ENCODE results near the gene HDAC10.

Gene HDAC10

GRCh38 chr22:50250555-50251476 is at the start of gene HDAC10:
Gene HDAC10, minus strand, starts transcription at chr22:50251265. Its CDS starts 233 bp downstream, at chr22:50251032.
- DNase-seq: peak; percentile 89

GRCh38 chr22:50300620-50301257 is 49.7 kb upstream of the HDAC10 start:
- no peak for DNase-seq

GRCh38 chr22:50299785-50300619 is 48.9 kb upstream of the HDAC10 start:
- DNase-seq: peak; percentile 91

GRCh38 chr22:50298937-50299784 is 48.1 kb upstream of the HDAC10 start:
- DNase-seq: no peak

- no peak for DNase-seq
Measured at GRCh38 chr22:50298266-50298637, 47.2 kb upstream of the HDAC10 start.

GRCh38 chr22:50297510-50298265 is 46.6 kb upstream of the HDAC10 start:
- DNase-seq: no peak

GRCh38 chr22:50296658-50297490 is 45.8 kb upstream of the HDAC10 start:
- DNase-seq: no peak

- no peak for DNase-seq
Measured at GRCh38 chr22:50294319-50294656, 43.2 kb upstream of the HDAC10 start.

GRCh38 chr22:50293441-50294318 is 42.6 kb upstream of the HDAC10 start:
- peak; percentile 95 for DNase-seq

GRCh38 chr22:50292643-50293440 is 41.8 kb upstream of the HDAC10 start:
- no peak for DNase-seq

- DNase-seq: no peak
Measured at GRCh38 chr22:50289942-50290630, 39.0 kb upstream of the HDAC10 start.

- DNase-seq: no peak
Measured at GRCh38 chr22:50289151-50289941, 38.3 kb upstream of the HDAC10 start.

GRCh38 chr22:50287731-50288130 is 36.7 kb upstream of the HDAC10 start:
- no peak for DNase-seq

- no peak for DNase-seq
Measured at GRCh38 chr22:50286701-50287318, 35.7 kb upstream of the HDAC10 start.

- DNase-seq: no peak
Measured at GRCh38 chr22:50286275-50286674, 35.2 kb upstream of the HDAC10 start.

GRCh38 chr22:50285568-50286229 is 34.6 kb upstream of the HDAC10 start:
- no peak for DNase-seq

All from islet precursor cell (in vitro differentiated cells).